Measurements from ENCODE around the gene CLCN2.

Gene CLCN2

DNA sequence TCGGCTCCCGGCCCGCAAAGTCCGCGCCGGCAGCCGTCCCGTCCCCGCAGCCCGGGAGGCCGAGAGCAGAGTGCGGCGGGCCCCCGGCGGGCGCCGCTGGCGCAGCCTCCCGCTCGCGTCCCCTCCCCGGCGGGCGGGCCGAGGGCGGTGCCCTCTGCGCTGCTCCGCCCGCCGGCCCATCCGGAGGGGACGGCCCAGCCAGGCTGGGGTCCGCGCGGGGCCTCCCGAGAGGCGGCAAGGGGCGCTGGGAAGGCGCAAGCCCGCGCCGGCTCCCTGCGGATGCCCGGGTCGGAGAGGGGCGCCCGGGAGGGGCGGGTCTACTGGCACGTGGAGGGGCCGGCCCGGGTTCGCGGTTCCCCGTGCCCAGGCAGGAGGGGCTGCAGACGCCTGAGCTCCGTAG, at the start of gene CLCN2, which contains the start of gene POLR2H:
CLCN2 (minus strand) TSS at position 74 of the 400 bp plus-strand sequence. CDS start 126 bp downstream, outside the sequence.
POLR2H (plus strand) TSS at position 179 of the 400 bp plus-strand sequence. CDS start 1,783 bp downstream, outside the sequence.
- in situ Hi-C loops (cut with MboI; ENCODE audit: low sequenced_read_pairs) = no loop called here

DNA sequence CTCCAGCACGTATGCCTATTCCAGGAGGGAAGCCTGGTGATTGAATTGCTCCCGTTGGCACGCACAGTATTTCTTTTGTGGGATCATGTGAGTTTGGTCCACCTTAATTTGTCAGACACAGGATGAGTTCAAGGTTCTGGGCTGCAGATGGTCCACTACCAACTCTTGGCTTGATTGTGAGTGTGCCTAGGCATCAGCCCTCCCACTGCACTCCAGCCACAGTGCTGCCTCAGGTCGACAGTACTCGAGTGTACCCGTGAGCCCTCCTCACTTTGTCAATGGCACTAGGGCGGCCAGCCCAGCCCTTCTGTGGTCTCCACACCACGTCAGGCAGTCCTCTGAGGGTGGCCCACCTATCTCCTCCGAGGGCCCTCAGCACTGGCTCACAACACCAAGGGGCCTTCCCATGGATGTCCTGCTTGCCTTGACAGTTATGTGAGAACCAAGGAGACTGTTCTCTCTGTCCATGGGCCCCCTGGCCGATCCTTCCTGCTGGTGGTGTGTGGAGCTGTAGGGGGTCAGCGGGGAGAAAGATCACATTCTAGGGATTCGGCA, 48.6 kb upstream of the CLCN2 start:
- in situ Hi-C loops (cut with MboI; ENCODE audit: low sequenced_read_pairs) = no loop called here

DNA sequence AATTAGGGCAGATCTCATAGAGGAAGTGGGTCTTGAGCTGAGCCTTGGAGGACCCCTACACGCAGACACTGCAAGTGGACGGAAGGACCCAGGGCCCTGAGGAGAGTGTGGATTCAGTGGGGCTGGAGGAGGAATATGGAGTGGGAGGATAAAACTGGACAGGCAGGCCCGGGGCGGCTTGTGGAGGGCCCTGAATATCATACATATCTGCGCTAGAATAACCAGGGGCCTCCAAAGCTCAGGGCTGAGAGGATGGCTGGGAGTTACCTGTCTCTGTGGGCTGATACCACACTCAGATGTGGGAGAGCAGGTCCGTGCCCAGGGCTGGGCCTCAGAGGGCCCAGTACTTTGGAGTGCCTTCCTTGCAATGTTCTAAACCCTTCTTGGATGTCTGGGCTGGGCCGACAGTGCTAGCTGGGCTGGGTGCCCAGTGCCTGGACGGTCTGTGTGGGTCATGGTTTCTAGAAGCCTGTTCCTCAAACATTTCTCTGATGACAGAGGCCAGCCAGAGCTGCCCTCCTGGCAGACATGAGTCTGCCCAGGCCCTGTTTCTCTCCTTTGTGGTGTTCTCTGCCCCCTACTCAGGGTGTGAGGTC, 48.0 kb upstream of the CLCN2 start:
- in situ Hi-C loops (cut with MboI; ENCODE audit: low sequenced_read_pairs) = no loop called here

DNA sequence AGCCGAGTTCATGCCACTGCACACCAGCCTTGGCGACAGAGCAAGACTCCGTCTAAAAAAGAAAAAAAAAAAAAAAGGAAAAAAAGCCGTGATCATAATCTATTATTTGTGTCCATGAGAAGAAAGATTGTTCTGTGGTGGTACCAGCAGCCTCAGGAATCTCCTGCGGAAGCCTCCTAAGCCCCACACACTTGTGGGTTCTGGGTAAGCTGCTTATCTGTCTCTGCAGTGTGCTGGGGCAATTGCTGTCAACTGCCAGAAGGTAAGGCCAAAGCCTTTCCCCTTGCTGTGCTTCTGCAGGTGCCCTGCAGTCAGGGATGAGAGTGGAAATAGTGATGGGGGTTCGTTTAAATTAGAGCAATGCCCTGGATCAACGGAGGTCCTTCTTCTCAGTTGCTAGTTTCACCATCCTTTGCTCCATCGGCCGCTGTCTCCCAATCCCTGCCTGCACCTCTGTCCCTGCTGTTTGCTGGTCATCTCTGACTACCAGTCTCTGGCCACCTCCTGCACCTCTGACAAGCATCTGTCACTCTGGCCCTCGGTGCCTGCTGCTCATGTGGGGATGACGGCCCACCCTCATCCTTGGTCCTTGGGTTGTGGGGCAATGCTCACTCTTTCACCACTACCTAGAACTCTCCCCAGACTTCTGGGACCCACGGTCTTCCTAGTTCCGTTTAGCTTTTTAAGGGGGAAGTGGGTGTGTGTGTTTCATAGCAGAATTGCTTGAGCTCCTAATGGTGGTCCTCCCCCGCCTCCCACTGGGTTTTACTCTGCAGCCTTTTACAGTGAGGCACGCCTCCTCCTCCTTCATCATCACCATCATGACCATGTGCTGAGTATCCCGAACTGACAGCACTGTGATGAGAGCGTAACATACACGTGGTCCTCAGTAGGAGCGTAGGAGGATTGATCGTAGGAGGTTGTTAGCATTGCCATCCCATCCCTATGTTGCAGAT, 43.9 kb upstream of the CLCN2 start:
- in situ Hi-C loops (cut with MboI; ENCODE audit: low sequenced_read_pairs) = no loop called here

DNA sequence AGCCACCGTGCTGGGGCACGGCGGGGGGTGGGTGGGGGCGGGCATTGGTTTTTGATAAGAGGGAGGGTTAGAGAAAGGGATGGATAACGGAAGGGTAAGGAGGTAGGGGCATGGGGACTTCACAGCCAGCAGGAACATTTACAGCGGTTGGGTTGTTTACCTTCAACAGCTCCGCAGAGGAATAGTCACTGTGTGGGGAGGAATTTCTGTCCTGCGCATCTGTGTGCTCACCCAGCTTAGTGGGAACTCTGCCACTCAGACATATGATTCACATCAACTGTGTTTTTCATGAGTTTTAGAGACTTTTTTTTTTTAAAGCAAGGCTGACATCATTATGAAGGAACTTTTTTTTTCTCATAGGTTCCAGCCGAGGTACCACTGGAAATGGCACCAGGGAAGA, 38.0 kb upstream of the CLCN2 start:
- in situ Hi-C loops (cut with MboI; ENCODE audit: low sequenced_read_pairs) = no loop called here

DNA sequence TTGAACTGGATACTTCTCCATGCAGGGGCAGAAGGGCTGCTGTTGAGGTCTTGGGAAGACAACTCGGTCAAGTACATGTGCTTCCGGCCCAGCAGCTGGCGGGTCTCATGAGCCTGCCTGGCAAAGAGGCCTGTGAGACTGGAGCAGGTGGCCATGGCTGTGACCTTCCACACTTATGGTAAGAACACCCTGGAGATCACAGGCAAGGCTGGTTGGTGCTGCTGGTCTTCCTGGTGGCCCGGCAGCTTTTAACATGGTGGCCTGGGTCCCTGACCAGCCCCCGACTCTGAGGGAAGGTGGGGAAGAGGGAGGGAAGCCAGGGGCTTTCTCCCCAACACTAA, 33.9 kb upstream of the CLCN2 start:
- in situ Hi-C loops (cut with MboI; ENCODE audit: low sequenced_read_pairs) = no loop called here

DNA sequence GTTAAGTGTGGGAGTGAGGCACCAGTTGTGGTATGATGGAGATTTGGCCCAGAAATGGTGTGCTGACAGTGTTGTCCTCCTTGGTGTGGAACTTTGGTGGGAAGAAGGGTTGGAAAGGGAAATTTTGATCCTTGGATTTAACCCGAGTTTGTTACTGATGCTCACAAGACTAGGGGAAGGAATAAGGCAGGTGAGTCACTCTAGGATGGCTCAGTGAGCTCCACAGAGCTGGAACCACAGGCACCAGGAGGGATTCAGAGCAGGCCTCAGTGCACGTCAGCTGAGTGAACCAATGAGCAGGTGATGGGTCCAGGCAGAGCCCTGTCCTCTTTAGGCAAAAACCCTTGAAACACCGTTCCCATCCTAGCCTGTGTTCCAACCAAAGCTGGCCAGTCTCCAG, 29.9 kb upstream of the CLCN2 start:
- in situ Hi-C loops (cut with MboI; ENCODE audit: low sequenced_read_pairs) = no loop called here

DNA sequence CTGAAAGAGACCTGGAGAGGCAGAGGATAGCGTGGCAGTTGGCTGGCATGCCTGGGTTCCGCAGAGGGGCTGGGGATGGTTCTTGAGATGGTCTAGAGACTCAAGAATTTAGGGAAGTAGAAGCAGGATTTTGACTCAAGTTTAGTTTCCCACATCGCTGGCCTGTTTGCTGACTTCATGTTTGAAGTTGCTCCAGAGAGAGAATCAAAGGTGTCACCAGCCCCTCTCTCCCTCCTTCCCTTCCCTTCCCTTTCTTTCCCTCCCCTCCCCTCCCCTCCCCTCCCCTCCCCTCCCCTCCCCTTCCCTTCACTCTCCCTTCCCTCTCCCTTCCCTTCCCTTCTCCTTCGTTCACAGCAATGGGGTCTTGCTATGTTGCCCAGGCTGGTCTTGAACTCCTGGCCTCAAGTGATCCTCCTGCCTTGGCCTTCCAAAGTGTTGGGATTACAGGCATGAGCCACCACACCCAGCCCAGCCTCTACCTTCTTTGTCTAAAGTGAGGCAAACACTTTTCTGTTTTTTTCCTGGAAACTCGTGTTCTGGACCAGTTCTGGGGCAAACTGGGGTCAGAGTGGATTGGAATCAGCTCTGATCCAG, 28.6 kb upstream of the CLCN2 start:
- in situ Hi-C loops (cut with MboI; ENCODE audit: low sequenced_read_pairs) = no loop called here

DNA sequence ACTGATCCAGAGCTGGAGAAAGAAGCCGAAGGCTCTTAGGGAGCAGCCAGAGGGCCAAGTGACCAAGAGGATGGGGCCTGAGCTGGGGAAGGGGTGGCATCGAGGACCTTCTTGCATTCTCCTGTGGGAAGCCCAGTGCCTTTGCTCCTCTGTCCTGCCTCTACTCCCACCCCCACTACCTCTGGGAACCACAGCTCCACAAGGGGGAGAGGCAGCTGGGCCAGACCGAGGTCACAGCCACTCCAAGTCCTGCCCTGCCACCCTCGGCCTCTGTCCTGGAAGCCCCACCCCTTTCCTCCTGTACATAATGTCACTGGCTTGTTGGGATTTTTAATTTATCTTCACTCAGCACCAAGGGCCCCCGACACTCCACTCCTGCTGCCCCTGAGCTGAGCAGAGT, 28.0 kb upstream of the CLCN2 start:
- in situ Hi-C loops (cut with MboI; ENCODE audit: low sequenced_read_pairs) = no loop called here

DNA sequence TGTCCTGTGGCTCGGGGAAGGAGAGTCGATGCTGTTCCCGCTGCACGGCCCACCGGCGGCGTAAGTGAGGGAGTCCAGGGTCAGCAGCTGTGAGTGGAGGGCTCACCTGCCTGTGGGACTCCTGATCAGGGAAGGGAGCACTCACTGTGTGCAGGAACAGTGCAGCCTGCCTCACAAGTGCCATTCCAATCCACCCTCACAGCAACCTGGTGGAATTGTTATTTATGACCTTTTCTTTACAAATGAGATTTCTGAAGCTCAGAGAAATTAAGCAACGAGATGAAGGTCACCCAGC, 27.5 kb upstream of the CLCN2 start:
- in situ Hi-C loops (cut with MboI; ENCODE audit: low sequenced_read_pairs) = no loop called here

DNA sequence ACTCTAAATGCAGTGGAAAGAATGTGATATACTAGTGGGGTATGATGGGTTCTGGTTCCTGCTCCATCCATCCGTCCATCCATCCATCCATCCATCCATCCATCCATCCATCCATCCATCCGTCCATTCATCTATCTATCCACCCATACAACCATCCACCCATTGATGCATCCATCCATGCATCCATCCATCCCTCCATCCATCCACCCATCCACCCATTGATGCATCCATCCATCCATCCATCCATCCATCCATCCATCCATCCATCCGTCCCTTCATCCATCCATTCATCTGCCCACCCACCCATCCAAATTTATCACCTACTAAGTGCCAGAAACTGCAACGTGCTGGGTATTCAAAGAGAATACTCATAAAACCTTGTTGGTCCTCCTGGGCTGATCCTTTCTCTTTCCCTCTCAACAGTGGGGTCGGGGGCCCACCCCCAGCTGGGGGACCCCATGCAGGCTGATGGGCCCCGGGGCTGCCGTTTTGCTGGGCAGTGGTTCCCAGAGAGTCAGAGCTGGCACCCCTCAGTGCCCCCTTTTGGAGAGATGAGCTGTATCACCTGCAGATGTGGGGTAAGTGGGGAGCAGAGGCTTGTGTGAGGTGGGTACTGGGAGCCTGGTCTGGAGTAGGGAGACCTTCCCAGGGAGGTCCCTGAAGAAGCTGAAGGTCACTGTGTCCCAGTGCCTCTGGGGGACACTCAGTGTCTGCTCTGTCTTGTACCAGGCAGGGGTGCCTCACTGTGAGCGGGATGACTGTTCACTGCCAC, 26.9 kb upstream of the CLCN2 start:
- in situ Hi-C loops (cut with MboI; ENCODE audit: low sequenced_read_pairs) = no loop called here

DNA sequence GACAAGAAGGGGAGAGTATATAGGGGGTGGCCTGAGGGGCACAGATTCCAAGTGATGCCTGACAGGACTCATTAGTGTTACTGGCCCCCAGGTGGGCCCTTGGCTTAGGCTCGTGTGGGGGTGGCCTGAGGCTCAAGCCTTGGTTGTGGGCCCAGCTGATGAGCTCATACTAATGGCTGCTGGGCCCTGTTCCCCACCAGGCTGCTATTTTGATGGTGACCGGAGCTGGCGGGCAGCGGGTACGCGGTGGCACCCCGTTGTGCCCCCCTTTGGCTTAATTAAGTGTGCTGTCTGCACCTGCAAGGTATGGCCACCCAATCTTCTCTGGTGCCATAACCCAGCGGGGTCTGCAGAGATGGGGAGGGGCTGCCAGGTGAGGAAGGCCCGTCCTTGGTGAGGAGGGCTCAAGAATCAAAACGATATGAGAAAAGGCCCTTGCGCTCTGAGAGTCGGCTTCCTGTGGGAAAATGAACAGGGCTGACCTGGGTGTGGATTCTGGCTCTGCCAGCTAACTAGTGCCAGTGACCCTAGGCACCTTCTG, 25.8 kb upstream of the CLCN2 start:
- in situ Hi-C loops (cut with MboI; ENCODE audit: low sequenced_read_pairs) = no loop called here

DNA sequence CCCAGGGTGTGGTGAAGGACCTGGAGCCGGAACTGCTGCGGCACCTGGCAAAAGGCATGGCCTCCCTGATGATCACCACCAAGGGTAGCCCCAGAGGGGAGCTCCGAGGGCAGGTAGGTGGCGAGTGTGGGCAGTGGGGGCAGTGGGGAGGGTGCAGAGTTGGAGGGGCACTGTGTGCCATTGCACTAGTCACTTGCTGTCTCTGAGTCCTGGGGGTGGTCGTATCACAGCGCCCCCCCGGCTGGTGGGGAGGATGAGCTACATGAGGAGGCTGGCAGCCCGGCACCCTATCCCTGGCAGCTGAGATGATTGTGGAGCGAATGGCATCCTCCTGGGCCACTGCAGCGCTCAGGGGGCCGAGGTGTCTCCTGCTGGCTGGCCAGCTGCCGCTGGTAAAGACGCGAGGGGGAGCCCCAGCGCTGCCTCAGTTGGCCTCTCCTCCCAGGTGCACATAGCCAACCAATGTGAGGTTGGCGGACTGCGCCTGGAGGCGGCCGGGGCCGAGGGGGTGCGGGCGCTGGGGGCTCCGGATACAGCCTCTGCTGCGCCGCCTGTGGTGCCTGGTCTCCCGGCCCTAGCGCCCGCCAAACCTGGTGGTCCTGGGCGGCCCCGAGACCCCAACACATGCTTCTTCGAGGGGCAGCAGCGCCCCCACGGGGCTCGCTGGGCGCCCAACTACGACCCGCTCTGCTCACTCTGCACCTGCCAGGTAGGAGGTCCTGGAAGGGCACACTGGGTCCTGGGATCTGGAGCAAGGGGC, 24.8 kb upstream of the CLCN2 start:
- in situ Hi-C loops (cut with MboI; ENCODE audit: low sequenced_read_pairs) = no loop called here

DNA sequence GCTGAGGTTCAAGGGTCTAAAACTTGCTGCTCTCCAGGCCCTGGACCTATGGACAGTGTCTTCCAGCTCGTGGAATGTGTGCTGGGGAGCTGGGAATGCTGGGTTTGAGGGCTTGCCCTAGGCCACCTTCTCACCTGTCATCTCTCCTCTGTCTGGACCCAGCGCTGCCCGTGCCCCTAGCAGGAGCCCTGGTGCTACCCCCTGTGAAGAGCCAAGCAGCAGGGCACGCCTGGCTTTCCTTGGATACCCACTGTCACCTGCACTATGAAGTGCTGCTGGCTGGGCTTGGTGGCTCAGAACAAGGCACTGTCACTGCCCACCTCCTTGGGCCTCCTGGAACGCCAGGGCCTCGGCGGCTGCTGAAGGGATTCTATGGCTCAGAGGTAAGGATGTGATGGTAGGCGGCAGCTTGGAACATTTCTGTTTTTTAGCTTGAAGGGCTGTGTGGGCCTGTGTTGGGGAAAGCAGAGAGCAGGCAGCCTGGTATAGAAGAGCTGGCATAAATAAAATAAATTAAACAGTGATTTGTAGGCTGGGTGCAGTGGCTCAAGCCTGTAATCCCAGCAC, 23.5 kb upstream of the CLCN2 start:
- in situ Hi-C loops (cut with MboI; ENCODE audit: low sequenced_read_pairs) = no loop called here

DNA sequence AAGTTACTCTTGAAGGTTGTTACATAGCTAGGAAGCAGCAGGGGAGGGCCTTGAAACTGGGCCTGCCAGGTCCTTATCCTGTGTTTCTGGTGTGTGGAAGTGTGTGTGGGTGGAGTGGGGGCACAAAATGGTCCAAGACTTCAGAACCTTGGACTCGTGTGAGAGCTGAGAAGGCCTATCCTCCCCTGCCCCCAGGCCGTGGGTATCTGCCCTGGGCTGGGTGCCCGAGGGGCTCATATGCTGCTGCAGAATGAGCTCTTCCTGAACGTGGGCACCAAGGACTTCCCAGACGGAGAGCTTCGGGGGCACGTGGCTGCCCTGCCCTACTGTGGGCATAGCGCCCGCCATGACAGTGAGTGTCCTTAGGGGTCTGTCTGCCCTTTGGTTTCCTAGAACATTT, 22.9 kb upstream of the CLCN2 start:
- in situ Hi-C loops (cut with MboI; ENCODE audit: low sequenced_read_pairs) = no loop called here

DNA sequence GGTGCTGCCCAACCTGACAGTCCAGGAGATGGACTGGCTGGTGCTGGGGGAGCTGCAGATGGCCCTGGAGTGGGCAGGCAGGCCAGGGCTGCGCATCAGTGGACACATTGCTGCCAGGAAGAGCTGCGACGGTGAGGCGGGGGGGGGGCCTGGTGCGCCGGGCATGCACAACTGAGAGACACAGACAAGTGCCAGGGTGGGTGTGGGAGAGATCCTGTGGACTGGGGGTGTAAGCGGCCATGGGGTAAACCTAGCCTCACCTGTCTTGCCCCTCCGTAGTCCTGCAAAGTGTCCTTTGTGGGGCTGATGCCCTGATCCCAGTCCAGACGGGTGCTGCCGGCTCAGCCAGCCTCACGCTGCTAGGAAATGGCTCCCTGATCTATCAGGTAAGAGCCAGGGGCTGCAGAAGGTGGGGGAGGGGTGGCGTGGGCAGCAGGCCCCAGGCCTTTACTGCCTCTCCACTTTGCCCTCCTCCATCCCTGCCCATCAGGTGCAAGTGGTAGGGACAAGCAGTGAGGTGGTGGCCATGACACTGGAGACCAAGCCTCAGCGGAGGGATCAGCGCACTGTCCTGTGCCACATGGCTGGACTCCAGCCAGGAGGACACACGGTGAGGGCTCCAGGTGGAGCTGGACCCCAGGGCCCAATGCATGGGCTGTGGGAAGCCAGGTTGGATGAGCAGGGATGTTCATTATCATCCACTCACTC, 21.8 kb upstream of the CLCN2 start:
- in situ Hi-C loops (cut with MboI; ENCODE audit: low sequenced_read_pairs) = no loop called here

DNA sequence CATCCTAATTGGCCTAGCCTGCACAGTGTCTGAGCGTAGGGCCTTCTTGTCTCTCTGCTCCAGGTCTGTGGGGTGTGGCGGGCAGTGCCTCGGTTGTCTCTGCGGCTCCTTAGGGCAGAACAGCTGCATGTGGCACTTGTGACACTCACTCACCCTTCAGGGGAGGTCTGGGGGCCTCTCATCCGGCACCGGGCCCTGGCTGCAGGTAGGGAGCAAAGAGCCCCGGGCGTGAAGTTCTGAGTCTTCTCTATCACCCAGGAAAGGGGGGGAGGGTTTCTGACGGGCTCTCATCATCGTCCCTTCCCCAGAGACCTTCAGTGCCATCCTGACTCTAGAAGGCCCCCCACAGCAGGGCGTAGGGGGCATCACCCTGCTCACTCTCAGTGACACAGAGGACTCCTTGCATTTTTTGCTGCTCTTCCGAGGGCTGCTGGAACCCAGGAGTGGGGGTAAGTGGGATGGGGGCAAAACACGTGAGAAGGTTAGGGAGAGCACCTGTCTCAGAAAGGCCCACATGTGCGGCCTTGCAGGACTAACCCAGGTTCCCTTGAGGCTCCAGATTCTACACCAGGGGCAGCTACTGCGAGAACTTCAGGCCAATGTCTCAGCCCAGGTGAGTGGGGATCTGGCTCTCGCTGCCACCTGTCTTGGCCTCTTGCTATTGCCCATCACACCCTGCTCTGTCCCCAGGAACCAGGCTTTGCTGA, 21.1 kb upstream of the CLCN2 start:
- in situ Hi-C loops (cut with MboI; ENCODE audit: low sequenced_read_pairs) = no loop called here
